Adipocyte (in vitro differentiated cells): ENCODE data around the gene PHF8.

ENCODE experiments used
- DNase-seq: peaks from one replicate; pipeline ENCODE4 v3.0.0-alpha.2; 2015; ENCODE audit warnings: low read depth
- H3K27me3 ChIP-seq: replicated peaks from 2 replicates; pipeline ENCODE4 v1.7.0; 2013; ENCODE audit warnings: mild to moderate bottlenecking, low read length, moderate library complexity; ENCODE audit not compliant: control insufficient read depth, insufficient read depth
- H3K36me3 ChIP-seq: 2 replicates; pipeline ENCODE4 v1.7.0; 2013; ENCODE audit warnings: low read length, mild to moderate bottlenecking, moderate library complexity; ENCODE audit not compliant: control insufficient read depth, insufficient read depth, severe bottlenecking
- H3K4me1 ChIP-seq: 2 replicates; pipeline ENCODE4 v1.7.0; 2013; ENCODE audit warnings: mild to moderate bottlenecking, low read length, moderate library complexity; ENCODE audit not compliant: control insufficient read depth, insufficient read depth
- H3K4me3 ChIP-seq: 2 replicates; pipeline ENCODE4 v1.7.0; 2013; ENCODE audit warnings: mild to moderate bottlenecking, low read length, moderate library complexity
- H3K9ac ChIP-seq: 2 replicates; pipeline ENCODE4 v1.7.0; 2013; ENCODE audit warnings: mild to moderate bottlenecking, low read length, moderate library complexity
- H3K9me3 ChIP-seq: 2 replicates; pipeline ENCODE4 v1.7.0; 2013; ENCODE audit warnings: mild to moderate bottlenecking, low read length, moderate library complexity; ENCODE audit not compliant: control insufficient read depth

Gene PHF8

DNA sequence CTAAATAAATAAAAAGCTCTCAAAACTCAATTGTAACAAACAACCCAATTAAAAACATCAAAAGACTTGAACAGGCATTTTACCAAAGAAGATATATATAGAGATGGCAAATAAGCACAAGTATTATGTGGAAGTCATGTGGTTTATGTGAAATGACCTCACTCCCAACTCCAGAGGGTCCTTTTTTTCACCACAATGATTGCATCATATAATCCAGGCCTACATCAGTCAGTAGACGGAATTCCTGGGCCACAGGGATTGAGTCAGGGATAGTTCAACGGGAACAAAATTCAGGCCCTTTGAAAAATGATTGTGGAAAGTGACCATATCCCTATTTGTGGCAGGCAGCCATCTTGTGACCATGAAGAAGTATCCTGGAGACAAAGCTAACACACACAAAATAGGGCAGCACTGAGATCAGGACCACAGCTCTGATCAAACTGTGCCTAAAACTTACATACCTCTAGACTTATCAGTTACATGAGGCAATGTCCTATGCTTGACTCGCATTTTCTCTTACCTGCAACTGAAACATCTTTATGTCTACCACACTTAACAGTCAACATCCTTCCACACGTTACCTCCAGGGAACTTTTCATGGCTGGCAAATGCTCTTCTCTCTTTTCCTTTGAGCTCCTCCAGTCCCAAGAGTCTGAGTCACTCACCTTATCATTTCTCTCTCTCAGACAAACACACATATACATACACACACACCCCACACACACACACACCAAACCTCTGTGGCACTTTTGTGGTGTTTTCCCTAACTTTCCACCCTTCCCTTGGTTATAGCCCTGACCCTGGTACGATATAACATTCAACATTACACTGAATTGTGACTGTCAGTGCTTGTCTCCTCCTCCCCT is 113.5 kb downstream of the PHF8 start:
- no peak overlapping the region for H3K4me3 ChIP-seq
- peaks cover 4% of the 10 kb centered on the region for H3K4me1 ChIP-seq
- DNase-seq: no peak
- H3K9me3 ChIP-seq: no peaks in the 10 kb centered on the region
- H3K9ac ChIP-seq: no peak overlapping the region
- no peaks in the 10 kb centered on the region for H3K36me3 ChIP-seq
- no peaks in the 10 kb centered on the region for H3K27me3 ChIP-seq

DNA sequence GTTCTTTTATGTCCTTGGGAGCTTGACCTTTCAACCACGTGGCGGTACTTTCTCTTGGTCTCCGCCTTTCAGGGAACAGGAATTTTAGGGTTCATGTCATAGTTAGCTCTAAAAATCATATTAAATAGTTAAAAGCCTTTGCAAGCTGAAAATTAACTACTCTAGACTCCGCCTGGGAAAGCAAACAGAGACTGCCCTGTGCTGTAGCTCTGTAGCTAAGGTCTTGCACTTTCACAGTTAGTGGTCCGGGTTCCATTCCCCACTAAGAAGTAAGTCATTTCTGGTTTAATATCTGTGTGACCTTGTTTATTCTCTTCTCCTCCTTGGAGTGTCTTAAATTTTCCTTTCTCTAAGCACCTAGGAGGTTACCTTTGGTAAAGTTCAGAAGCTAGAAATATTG is 118.2 kb downstream of the PHF8 start:
- no peak overlapping the region for H3K9ac ChIP-seq
- DNase-seq: no peak
- H3K36me3 ChIP-seq: no peaks in the 10 kb centered on the region
- H3K9me3 ChIP-seq: no peaks in the 10 kb centered on the region
- peaks cover 4% of the 10 kb centered on the region for H3K4me1 ChIP-seq
- H3K27me3 ChIP-seq: no peaks in the 10 kb centered on the region
- H3K4me3 ChIP-seq: no peak overlapping the region

DNA sequence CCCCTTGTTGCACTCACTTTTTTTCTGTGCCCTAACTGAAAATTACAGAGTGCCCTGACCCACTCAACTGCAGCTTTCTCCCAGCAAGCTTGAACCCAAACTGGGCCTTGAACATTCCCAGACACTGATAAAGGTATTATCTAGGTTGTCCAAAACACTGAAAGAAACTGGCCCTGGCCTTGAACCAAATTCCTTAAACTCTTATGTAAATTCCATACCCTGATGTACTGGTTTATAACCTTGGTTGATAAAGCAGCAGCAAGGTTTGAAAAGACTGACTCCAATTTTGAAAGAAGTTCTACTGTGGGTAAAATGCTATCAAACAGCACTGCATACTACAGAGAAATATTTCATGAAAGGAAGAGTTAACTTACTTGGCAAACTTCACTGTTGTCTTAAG is 125.6 kb downstream of the PHF8 start:
- H3K9ac ChIP-seq: no peak overlapping the region
- H3K9me3 ChIP-seq: no peaks in the 10 kb centered on the region
- no peak overlapping the region for H3K4me3 ChIP-seq
- no peaks in the 10 kb centered on the region for H3K36me3 ChIP-seq
- DNase-seq: no peak
- H3K27me3 ChIP-seq: no peaks in the 10 kb centered on the region
- no peaks in the 10 kb centered on the region for H3K4me1 ChIP-seq

DNA sequence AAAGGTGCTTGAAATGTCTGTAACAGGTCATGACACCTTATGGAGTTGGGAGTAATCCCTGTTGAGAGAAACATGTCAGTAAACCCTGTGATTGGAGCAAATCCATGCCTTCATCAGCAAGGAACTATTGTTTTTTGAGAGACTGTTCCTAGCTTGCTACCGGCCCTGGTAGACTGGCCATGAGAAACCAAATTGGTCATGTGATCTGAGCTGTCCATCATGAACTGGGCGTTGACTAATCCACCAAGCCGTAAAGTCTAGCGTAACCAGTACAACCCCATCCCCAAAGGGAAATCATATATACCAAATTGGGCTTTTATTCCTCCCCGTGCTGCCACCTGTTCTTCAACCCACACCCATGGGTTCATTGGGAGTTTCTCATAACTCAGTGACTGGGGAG is 143.7 kb downstream of the PHF8 start:
- Histone ChIP-seq H3K4me1 (no peaks in the 10 kb centered on the region), H3K36me3 (no peaks in the 10 kb centered on the region), H3K4me3 (no peak overlapping the region), H3K9ac (no peak overlapping the region), H3K27me3 (no peaks in the 10 kb centered on the region), H3K9me3 (peaks cover 14% of the 10 kb centered on the region)
- DNase-seq: no peak

DNA sequence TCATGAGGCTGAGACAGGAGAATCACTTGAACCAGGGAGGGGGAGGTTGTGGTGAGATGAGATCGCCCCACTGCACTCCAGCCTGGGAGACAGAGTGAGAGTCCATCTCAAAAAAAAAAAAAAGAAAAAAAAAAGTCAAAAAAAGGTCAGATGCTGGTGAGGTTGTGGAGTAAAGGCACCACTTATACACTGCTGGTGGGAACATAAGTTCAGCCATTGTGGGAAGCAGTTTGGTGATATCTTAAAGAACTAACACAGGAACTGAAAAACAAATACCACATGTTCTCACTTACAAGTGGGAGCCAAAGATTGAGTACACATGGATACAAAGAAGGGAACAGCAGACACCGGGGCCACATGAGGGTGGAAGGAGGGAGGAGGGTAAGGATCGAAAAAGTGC is 149.0 kb downstream of the PHF8 start:
- DNase-seq: no peak
- no peaks in the 10 kb centered on the region for H3K36me3 ChIP-seq

More for the DNA sequence above, 149.0 kb downstream of the PHF8 start:
- Histone ChIP-seq H3K9me3 (peaks cover 22% of the 10 kb centered on the region), H3K9ac (no peak overlapping the region), H3K4me1 (no peaks in the 10 kb centered on the region), H3K4me3 (no peak overlapping the region), H3K27me3 (no peaks in the 10 kb centered on the region)
